Ovary (tissue), 9 donors: ENCODE results near the gene NPIPB2. TPM values are rescaled to one million over a fixed set of nuclear protein-coding genes. Genes with fewer than 3 reads are reported as not detected.
"Not testable (repeated sequence)": the region's sequence is repeated elsewhere in the genome, so short reads cannot be mapped to it uniquely, and the experiment has no call there.

ENCODE experiments used
- DNase-seq, 5 donors: peaks; one replicate each; pipeline ENCODE4 v3.0.0-alpha.2; 2019 to 2020
- H3K27ac ChIP-seq, 2 donors: fragments of 200-600 bp; one replicate each; pipeline versions ENCODE4 v1.5.1 to v1.8.0; 2019 to 2022
- H3K27me3 ChIP-seq: fragments of 200-600 bp; one replicate; pipeline ENCODE4 v1.8.0; 2022
- H3K36me3 ChIP-seq: fragments of 200-600 bp; sonication (generic); one replicate; pipeline ENCODE4 v1.5.1; 2019
- H3K4me1 ChIP-seq: one replicate; pipeline ENCODE4 v1.8.1; 2013; ENCODE audit warnings: mild to moderate bottlenecking, moderate library complexity; ENCODE audit not compliant: insufficient read depth
- H3K4me3 ChIP-seq: fragments of 200-600 bp; sonication (generic); one replicate; pipeline ENCODE4 v1.5.1; 2017
- H3K9me3 ChIP-seq, 2 donors: fragments of 200-600 bp in 1 of 2; sonication (generic) in 1 of 2; one replicate each; pipeline versions ENCODE4 v1.5.1 to v1.8.1; 2013 to 2019; ENCODE audit warnings: mild to moderate bottlenecking in 1 of 2, moderate library complexity in 1 of 2
- EP300 ChIP-seq: sonication (generic); formaldehyde crosslinking; IDR thresholded peaks from one replicate; pipeline ENCODE4 v1.6.1; 2017; ENCODE audit warnings: antibody characterized with exemption
- POLR2A ChIP-seq: fragments of 450-650 bp; IDR thresholded peaks from one replicate; pipeline ENCODE4 v1.6.1; 2017; ENCODE audit warnings: antibody characterized with exemption, mild to moderate bottlenecking, moderate library complexity
- WGBS, 3 donors: extraction: QIAGEN DNeasy Blood & Tissue Kit in 1 of 3; methylation state at CpG; one replicate each; pipeline versions ENCODE4 v1.1.5 to v1.1.7; 2013 to 2017; 5-methylcytosine and 5-hydroxymethylcytosine counted together
- intact Hi-C, 4 donors: fragments of 100-400 bp; cut with DNase I; formaldehyde crosslinking; loops; one replicate each; pipeline versions ENCODE4 v1.11.0 to v1.15.1; 2022 to 2023
- polyA plus RNA-seq, 2 donors: library from polyadenylated mRNA; stranded (reverse); fragments of 200-250 nt in 1 of 2; fragments of 350-450 nt in 1 of 2; fragmentation: Illumina TruSeq in 1 of 2; extraction: RNeasy Lipid Tissue Mini Kit (QIAGEN cat#74804) in 1 of 2; gene quantifications; one replicate each; pipeline ENCODE4 v1.2.3, GENCODE V29; 2013 to 2014
- total RNA-seq, 7 donors: library from RNA; depleted of rRNA in 2 of 7; stranded (reverse); fragments of >200 nt in 2 of 7; fragmentation: NEBNext Ultra II Directional in 3 of 7; extraction: Animal tissue kit (Norgen Biotek cat#: 25700) in 3 of 7; gene quantifications; one replicate each; pipeline versions ENCODE4 v1.1.0 to v1.2.4, GENCODE V29; 2016 to 2023
- TF ChIP-seq, protein P1 (sequence below), 3 donors: fragments of 450-650 bp in 2 of 3; fragments of 200-600 bp in 1 of 3; IDR thresholded peaks; one replicate each; pipeline versions ENCODE4 v1.5.1 to v1.8.0; 2016 to 2022; ENCODE audit warnings: antibody characterized with exemption in 3 of 3, mild to moderate bottlenecking in 1 of 3
- donor health status: DM: no; HTN: no; CAD: no; lungs with moderate emphysema.
- donor health status: DM: no; HTN: no; CAD: no.
- donor health status: Bipolar disorder and iron deficiency.
- donor health status: DM: yes; HTN: yes; CAD: no.
- donor health status: DM: no; HTN: no; CAD: no.
- donor health status: DM: yes; HTN: yes; CAD: no.

The NPIPB2 gene
- total and polyA plus RNA-seq, 9 donors = 4.7 to 19.3 (median 8.7) TPM

- no peaks in the 10 kb centered on the region for H3K9me3 ChIP-seq
- H3K36me3 ChIP-seq = no peaks in the 10 kb centered on the region
- WGBS, 3 donors = 2% methylated on average over 12 of the region's 12 CpGs
- H3K4me3 ChIP-seq = peak overlapping the region; percentile 97
- H3K27ac ChIP-seq = peak overlapping the region; percentile 5 to 32
- TF ChIP-seq, protein P1, sequence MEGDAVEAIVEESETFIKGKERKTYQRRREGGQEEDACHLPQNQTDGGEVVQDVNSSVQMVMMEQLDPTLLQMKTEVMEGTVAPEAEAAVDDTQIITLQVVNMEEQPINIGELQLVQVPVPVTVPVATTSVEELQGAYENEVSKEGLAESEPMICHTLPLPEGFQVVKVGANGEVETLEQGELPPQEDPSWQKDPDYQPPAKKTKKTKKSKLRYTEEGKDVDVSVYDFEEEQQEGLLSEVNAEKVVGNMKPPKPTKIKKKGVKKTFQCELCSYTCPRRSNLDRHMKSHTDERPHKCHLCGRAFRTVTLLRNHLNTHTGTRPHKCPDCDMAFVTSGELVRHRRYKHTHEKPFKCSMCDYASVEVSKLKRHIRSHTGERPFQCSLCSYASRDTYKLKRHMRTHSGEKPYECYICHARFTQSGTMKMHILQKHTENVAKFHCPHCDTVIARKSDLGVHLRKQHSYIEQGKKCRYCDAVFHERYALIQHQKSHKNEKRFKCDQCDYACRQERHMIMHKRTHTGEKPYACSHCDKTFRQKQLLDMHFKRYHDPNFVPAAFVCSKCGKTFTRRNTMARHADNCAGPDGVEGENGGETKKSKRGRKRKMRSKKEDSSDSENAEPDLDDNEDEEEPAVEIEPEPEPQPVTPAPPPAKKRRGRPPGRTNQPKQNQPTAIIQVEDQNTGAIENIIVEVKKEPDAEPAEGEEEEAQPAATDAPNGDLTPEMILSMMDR (IDR thresholded peaks at IDR 0.05) = no peak
- TF ChIP-seq EP300 = no peak
- no peak for TF ChIP-seq POLR2A
- no peaks in the 10 kb centered on the region for H3K27me3 ChIP-seq
- peaks cover 7% of the 10 kb centered on the region for H3K4me1 ChIP-seq
- DNase-seq = peak; percentile 29 to 63 (median 38)
- intact Hi-C loops = loop anchor here in 3 of 4 donors (10.0 kb wide), 2 partner anchors 63 to 87 kb away; partner anchors contain the start of gene GSPT1 (in 1 of the 3)
These were observed 35.7 kb upstream of the NPIPB2 start for GRCh38 chr16:11977376-11978041.

GRCh38 chr16:11976850-11977375 lies 35.1 kb upstream of the NPIPB2 start:
- peak overlapping the region; percentile 5 to 32 for H3K27ac ChIP-seq
- H3K27me3 ChIP-seq = no peaks in the 10 kb centered on the region
- peak overlapping the region; percentile 97 for H3K4me3 ChIP-seq
- intact Hi-C loops = loop anchor here in 3 of 4 donors (10.0 kb wide), 2 partner anchors 62 to 88 kb away; partner anchors contain the start of gene GSPT1 (in 1 of the 3)
- no peaks in the 10 kb centered on the region for H3K36me3 ChIP-seq
- TF ChIP-seq, protein P1 (IDR thresholded peaks at IDR 0.05) = no peak
- TF ChIP-seq POLR2A (no peak), EP300 (no peak)
- H3K9me3 ChIP-seq = no peaks in the 10 kb centered on the region
- peaks cover 7% of the 10 kb centered on the region for H3K4me1 ChIP-seq
- DNase-seq = peak in 1 of 5 donors; percentile 18
- 0 to 2% (median 1%) methylated on average over 22 of the region's 22 CpGs for WGBS, 3 donors

GRCh38 chr16:11973070-11973469 lies 31.2 kb upstream of the NPIPB2 start:
- DNase-seq = no peak
- Histone ChIP-seq H3K27ac (no peak overlapping the region), H3K36me3 (no peaks in the 10 kb centered on the region), H3K4me3 (no peak overlapping the region), H3K27me3 (no peaks in the 10 kb centered on the region), H3K9me3 (no peaks in the 10 kb centered on the region), H3K4me1 (peaks cover 7% of the 10 kb centered on the region)
- TF ChIP-seq, protein P1 (IDR thresholded peaks at IDR 0.05) = no peak
- TF ChIP-seq POLR2A (no peak), EP300 (no peak)
- intact Hi-C loops = loop anchor here in 3 of 4 donors (10.0 kb wide), 2 partner anchors 58 to 92 kb away; partner anchors contain the start of gene GSPT1 (in 1 of the 3)
- 86 to 90% (median 88%) methylated on average over 5 of the region's 5 CpGs for WGBS, 3 donors

GRCh38 chr16:11972128-11972527 lies 30.3 kb upstream of the NPIPB2 start:
- Histone ChIP-seq H3K9me3 (no peaks in the 10 kb centered on the region), H3K27me3 (no peaks in the 10 kb centered on the region), H3K36me3 (no peaks in the 10 kb centered on the region), H3K4me1 (peaks cover 7% of the 10 kb centered on the region), H3K4me3 (no peak overlapping the region), H3K27ac (no peak overlapping the region)
- TF ChIP-seq, protein P1 (IDR thresholded peaks at IDR 0.05) = no peak
- TF ChIP-seq EP300 (no peak), POLR2A (no peak)
- WGBS, 3 donors = 31 to 63% (median 43%) methylated on average over 11 of the region's 11 CpGs
- no peak for DNase-seq
- intact Hi-C loops = loop anchor here in 3 of 4 donors (10.0 kb wide), 2 partner anchors 57 to 93 kb away; partner anchors contain the start of gene GSPT1 (in 1 of the 3)

GRCh38 chr16:11970292-11970691 lies 28.4 kb upstream of the NPIPB2 start:
- not testable (repeated sequence) for H3K4me1 ChIP-seq, DNase-seq, H3K27ac ChIP-seq, H3K36me3 ChIP-seq, H3K27me3 ChIP-seq, H3K9me3 ChIP-seq, H3K4me3 ChIP-seq
- WGBS, 3 donors = 96 to 98% (median 96%) methylated on average over 5 of the region's 5 CpGs
- intact Hi-C loops = loop anchor here in 3 of 4 donors (10.0 kb wide), 2 partner anchors 55 to 95 kb away; partner anchors contain the start of gene GSPT1 (in 1 of the 3)
